ENCODE results near the gene VWA5A.
"Not testable (repeated sequence)": the region's sequence is repeated elsewhere in the genome, so short reads cannot be mapped to it uniquely, and the experiment has no call there.

Gene VWA5A

GRCh38 chr11:124096364-124096763 lies 18.9 kb upstream of the VWA5A start:
- DNase-seq = no peak

- no peak for DNase-seq
Measured at GRCh38 chr11:124098141-124098540, 17.1 kb upstream of the VWA5A start.

GRCh38 chr11:124101737-124102136 lies 13.5 kb upstream of the VWA5A start:
- DNase-seq = no peak

GRCh38 chr11:124108156-124108555 lies 7.1 kb upstream of the VWA5A start:
- DNase-seq = no peak

GRCh38 chr11:124109377-124109776 lies 5.9 kb upstream of the VWA5A start:
- DNase-seq = no peak

GRCh38 chr11:124110201-124110600 lies 5.0 kb upstream of the VWA5A start:
- no peak for DNase-seq

- no peak for DNase-seq
Measured at GRCh38 chr11:124113890-124114289, 1.4 kb upstream of the VWA5A start.

- DNase-seq = no peak
Measured at GRCh38 chr11:124115782-124116616, 749 bp downstream of the VWA5A start.

- no peak for DNase-seq
Measured at GRCh38 chr11:124119103-124119502, 3.9 kb downstream of the VWA5A start.

GRCh38 chr11:124120891-124121290 lies 5.6 kb downstream of the VWA5A start:
- no peak for DNase-seq

- no peak for DNase-seq
Measured at GRCh38 chr11:124122123-124122522, 6.9 kb downstream of the VWA5A start.

GRCh38 chr11:124123622-124124021 lies 8.4 kb downstream of the VWA5A start:
- DNase-seq = no peak

GRCh38 chr11:124127134-124127533 lies 11.9 kb downstream of the VWA5A start:
- DNase-seq = not testable (repeated sequence)

GRCh38 chr11:124143034-124143433 lies 27.8 kb downstream of the VWA5A start:
- no peak for DNase-seq

GRCh38 chr11:124147951-124148350 lies 32.7 kb downstream of the VWA5A start:
- DNase-seq = no peak

GRCh38 chr11:124150684-124151083 lies 35.4 kb downstream of the VWA5A start:
- DNase-seq = no peak

- DNase-seq = no peak
Measured at GRCh38 chr11:124152770-124153407, 37.6 kb downstream of the VWA5A start.

- no peak for DNase-seq
Measured at GRCh38 chr11:124153821-124154220, 38.6 kb downstream of the VWA5A start.

- no peak for DNase-seq
Measured at GRCh38 chr11:124159481-124159880, 44.2 kb downstream of the VWA5A start.

- no peak for DNase-seq
Measured at GRCh38 chr11:124160986-124161385, 45.7 kb downstream of the VWA5A start.

GRCh38 chr11:124167826-124168231 lies 52.6 kb downstream of the VWA5A start:
- no peak for DNase-seq

GRCh38 chr11:124168796-124169195 lies 53.5 kb downstream of the VWA5A start:
- no peak for DNase-seq

- not testable (repeated sequence) for DNase-seq
Measured at GRCh38 chr11:124170315-124170714, 55.1 kb downstream of the VWA5A start.

GRCh38 chr11:124170801-124171586 lies 55.7 kb downstream of the VWA5A start:
- no peak for DNase-seq
